ENCODE data around the gene OR2Y1.
"Not testable (repeated sequence)": the region's sequence is repeated elsewhere in the genome, so short reads cannot be mapped to it uniquely, and the experiment has no call there.

Gene OR2Y1

DNA sequence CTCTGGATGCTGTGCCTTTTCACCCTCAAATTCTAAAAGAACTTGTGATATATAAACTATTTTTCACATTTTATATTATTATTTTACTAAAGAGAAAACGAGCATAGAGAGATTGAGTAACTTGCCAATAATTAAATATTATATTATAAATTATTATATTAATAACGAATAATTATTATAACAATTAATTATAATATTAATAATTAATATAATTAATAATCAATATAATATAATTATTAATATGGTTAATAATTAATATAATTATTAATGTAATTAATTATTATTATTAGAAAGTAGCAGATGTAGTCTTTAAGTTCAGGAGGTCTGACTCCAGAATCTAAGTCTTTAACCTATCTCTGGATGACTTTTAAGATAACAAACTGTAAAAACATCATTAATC, 20.1 kb downstream of the OR2Y1 start:
- DNase-seq (ENCODE audit: low spot score in 2 of 2) (no peak), ATAC-seq (replicated peaks; ENCODE audit: extremely low read depth, poor library complexity, severe bottlenecking) (no peak)
- Mint-ChIP-seq H3K4me1 (peaks cover 9% of the 10 kb centered on the region), H3K27ac (ENCODE audit: low read depth) (no peak overlapping the region), H3K4me3 (no peak overlapping the region), H3K9me3 (no peaks in the 10 kb centered on the region), H3K36me3 (ENCODE audit: insufficient read depth) (no peaks in the 10 kb centered on the region), H3K27me3 (peaks cover 17% of the 10 kb centered on the region)

DNA sequence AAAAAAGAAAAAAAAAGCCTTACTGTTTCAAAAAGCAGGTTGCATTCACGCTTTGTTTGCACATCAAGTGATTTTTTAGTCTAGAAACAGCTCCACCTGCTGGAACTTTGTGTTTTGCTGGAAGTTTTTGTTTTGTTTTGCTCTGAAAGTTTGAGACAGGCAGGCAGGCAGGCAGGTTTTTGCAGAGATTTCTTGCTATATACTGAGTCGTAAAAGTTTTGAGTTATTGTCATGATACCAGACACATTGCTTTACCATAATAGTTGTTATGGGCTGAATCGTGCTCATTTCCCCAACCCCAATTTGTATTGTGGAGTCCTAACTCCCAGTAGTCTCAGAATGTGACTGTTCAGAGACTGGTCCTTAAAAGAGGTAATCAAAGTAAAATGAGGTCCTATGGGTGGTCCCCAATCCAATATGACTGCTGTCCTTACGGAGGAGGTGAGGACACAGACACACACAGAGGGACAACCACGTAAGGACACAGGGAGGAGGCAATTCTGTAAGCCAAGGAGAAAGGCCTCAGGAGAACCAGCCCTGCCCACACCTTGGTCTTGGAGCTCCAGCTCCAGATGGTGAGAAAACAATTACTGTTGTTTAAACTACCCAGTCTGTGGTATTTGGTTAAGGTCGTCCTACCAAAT, 20.9 kb downstream of the OR2Y1 start:
- H3K9me3 Mint-ChIP-seq, result no peaks in the 10 kb centered on the region
- peaks cover 18% of the 10 kb centered on the region for H3K27me3 Mint-ChIP-seq
- H3K36me3 Mint-ChIP-seq (ENCODE audit: insufficient read depth), result no peaks in the 10 kb centered on the region
- H3K4me1 Mint-ChIP-seq, result peaks cover 9% of the 10 kb centered on the region
- DNase-seq (ENCODE audit: low spot score in 2 of 2) (peak in 1 of 2 donors; percentile 16), ATAC-seq (replicated peaks; ENCODE audit: extremely low read depth, poor library complexity, severe bottlenecking) (no peak)
- no peak overlapping the region for H3K27ac Mint-ChIP-seq (ENCODE audit: low read depth)
- H3K4me3 Mint-ChIP-seq, result no peak overlapping the region

GRCh38 chr5:180717989-180718388, 21.9 kb downstream of the OR2Y1 start:
- peaks cover 22% of the 10 kb centered on the region for H3K27me3 Mint-ChIP-seq
- DNase-seq (ENCODE audit: low spot score in 2 of 2), result no peak
- peaks cover 5% of the 10 kb centered on the region for H3K9me3 Mint-ChIP-seq
- no peak for ATAC-seq (replicated peaks; ENCODE audit: extremely low read depth, poor library complexity, severe bottlenecking)
- H3K4me3 Mint-ChIP-seq, result no peak overlapping the region
- no peaks in the 10 kb centered on the region for H3K36me3 Mint-ChIP-seq (ENCODE audit: insufficient read depth)
- no peak overlapping the region for H3K27ac Mint-ChIP-seq (ENCODE audit: low read depth)
- H3K4me1 Mint-ChIP-seq, result peaks cover 9% of the 10 kb centered on the region

- H3K36me3 Mint-ChIP-seq (ENCODE audit: insufficient read depth), result no peaks in the 10 kb centered on the region
- ATAC-seq (replicated peaks; ENCODE audit: extremely low read depth, poor library complexity, severe bottlenecking), result no peak
- no peaks in the 10 kb centered on the region for H3K4me1 Mint-ChIP-seq
- H3K4me3 Mint-ChIP-seq, result no peak overlapping the region
- H3K27me3 Mint-ChIP-seq, result no peaks in the 10 kb centered on the region
- DNase-seq (ENCODE audit: low spot score in 2 of 2), result no peak
- no peak overlapping the region for H3K27ac Mint-ChIP-seq (ENCODE audit: low read depth)
- H3K9me3 Mint-ChIP-seq, result no peaks in the 10 kb centered on the region
These were observed 35.5 kb downstream of the OR2Y1 start for GRCh38 chr5:180704362-180704761.

GRCh38 chr5:180703912-180704311, 35.9 kb downstream of the OR2Y1 start:
- H3K36me3 Mint-ChIP-seq (ENCODE audit: insufficient read depth), result no peaks in the 10 kb centered on the region
- ATAC-seq (replicated peaks; ENCODE audit: extremely low read depth, poor library complexity, severe bottlenecking) (no peak), DNase-seq (ENCODE audit: low spot score in 2 of 2) (no peak)
- H3K27me3 Mint-ChIP-seq, result no peaks in the 10 kb centered on the region
- H3K9me3 Mint-ChIP-seq, result no peaks in the 10 kb centered on the region
- no peak overlapping the region for H3K27ac Mint-ChIP-seq (ENCODE audit: low read depth)
- no peaks in the 10 kb centered on the region for H3K4me1 Mint-ChIP-seq
- no peak overlapping the region for H3K4me3 Mint-ChIP-seq

DNA sequence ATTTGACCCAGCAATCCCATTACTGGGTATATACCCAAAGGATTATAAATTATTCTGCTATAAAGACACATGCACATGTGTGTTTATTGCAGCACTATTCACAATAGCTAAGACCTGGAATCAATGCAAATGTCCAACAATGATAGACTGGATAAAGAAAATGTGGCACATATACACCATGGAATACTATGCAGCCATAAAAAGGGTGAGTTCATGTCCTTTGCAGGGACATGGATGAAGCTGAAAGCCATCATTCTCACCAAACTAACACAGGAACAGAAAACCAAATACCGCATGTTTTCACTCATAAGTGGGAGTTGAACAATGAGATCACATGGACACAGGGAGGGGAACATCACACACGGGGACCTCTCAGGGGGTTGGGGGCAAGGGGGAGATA, 36.5 kb downstream of the OR2Y1 start:
- H3K27ac Mint-ChIP-seq (ENCODE audit: low read depth); H3K4me3 Mint-ChIP-seq; DNase-seq (ENCODE audit: low spot score in 2 of 2); H3K36me3 Mint-ChIP-seq (ENCODE audit: insufficient read depth); H3K9me3 Mint-ChIP-seq; H3K4me1 Mint-ChIP-seq; H3K27me3 Mint-ChIP-seq; ATAC-seq (replicated peaks; ENCODE audit: extremely low read depth, poor library complexity, severe bottlenecking): not testable (repeated sequence)

DNA sequence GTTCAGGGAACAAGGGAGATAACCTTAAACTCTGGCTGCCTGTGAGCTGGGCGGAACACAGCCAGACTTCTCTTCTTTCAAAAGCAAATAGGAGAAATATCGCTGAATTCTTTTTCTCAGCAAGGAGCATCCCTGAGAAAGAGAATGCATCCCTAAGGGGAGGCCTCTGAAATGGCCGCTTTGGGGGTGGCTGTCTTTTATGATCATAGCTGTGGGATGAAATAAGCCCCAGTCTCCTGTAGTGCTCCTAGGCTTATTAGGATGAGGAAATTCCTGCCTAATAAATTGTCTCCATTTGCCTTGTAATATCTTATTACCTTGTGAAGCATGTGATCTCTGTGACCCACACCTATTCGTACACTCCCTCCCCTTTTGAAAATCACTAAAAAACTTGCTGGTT, 39.4 kb downstream of the OR2Y1 start:
- not testable (repeated sequence) for DNase-seq (ENCODE audit: low spot score in 2 of 2); ATAC-seq (replicated peaks; ENCODE audit: extremely low read depth, poor library complexity, severe bottlenecking)

GRCh38 chr5:180699042-180699441, 40.8 kb downstream of the OR2Y1 start:
- H3K4me3 Mint-ChIP-seq, result no peak overlapping the region
- no peak overlapping the region for H3K27ac Mint-ChIP-seq (ENCODE audit: low read depth)
- ATAC-seq (replicated peaks; ENCODE audit: extremely low read depth, poor library complexity, severe bottlenecking), result no peak

More for the DNA sequence above, 39.4 kb downstream of the OR2Y1 start:
- H3K9me3 Mint-ChIP-seq; H3K27ac Mint-ChIP-seq (ENCODE audit: low read depth); H3K36me3 Mint-ChIP-seq (ENCODE audit: insufficient read depth); H3K4me1 Mint-ChIP-seq; H3K27me3 Mint-ChIP-seq; H3K4me3 Mint-ChIP-seq: not testable (repeated sequence)

GRCh38 chr5:180696116-180696515, 43.7 kb downstream of the OR2Y1 start:
- Mint-ChIP-seq H3K27ac (ENCODE audit: low read depth) (no peak overlapping the region), H3K4me3 (no peak overlapping the region), H3K36me3 (ENCODE audit: insufficient read depth) (no peaks in the 10 kb centered on the region), H3K27me3 (peaks cover 9% of the 10 kb centered on the region), H3K9me3 (no peaks in the 10 kb centered on the region), H3K4me1 (peaks cover 21% of the 10 kb centered on the region)
- ATAC-seq (replicated peaks; ENCODE audit: extremely low read depth, poor library complexity, severe bottlenecking), result no peak
- DNase-seq (ENCODE audit: low spot score in 2 of 2), result no peak

More at GRCh38 chr5:180699042-180699441, 40.8 kb downstream of the OR2Y1 start:
- Mint-ChIP-seq H3K9me3 (no peaks in the 10 kb centered on the region), H3K27me3 (no peaks in the 10 kb centered on the region), H3K36me3 (ENCODE audit: insufficient read depth) (no peaks in the 10 kb centered on the region), H3K4me1 (no peaks in the 10 kb centered on the region)
- DNase-seq (ENCODE audit: low spot score in 2 of 2), result no peak

DNA sequence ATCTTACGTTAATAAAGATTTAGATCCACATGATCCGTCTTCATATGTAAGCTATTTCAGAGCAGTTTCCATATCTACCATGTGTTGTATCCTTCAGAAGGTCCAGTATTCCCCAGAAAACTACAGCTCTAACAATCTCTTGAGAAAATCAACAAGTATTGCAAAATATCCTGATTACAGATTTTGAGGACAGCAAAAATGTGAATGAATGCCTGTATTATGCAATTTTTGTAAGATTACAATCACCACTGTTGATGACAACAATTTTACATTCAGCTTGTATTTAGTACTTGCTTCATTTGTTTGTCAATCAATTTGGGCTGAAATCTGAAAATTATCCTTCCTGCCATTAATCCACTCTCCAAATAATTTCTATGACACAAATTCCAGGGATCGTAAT, 47.4 kb downstream of the OR2Y1 start:
- no peak overlapping the region for H3K4me3 Mint-ChIP-seq
- H3K27ac Mint-ChIP-seq (ENCODE audit: low read depth), result no peak overlapping the region
- H3K27me3 Mint-ChIP-seq, result peaks cover 9% of the 10 kb centered on the region
- H3K4me1 Mint-ChIP-seq, result peaks cover 50% of the 10 kb centered on the region
- DNase-seq (ENCODE audit: low spot score in 2 of 2) (no peak), ATAC-seq (replicated peaks; ENCODE audit: extremely low read depth, poor library complexity, severe bottlenecking) (no peak)
- no peaks in the 10 kb centered on the region for H3K9me3 Mint-ChIP-seq
- no peaks in the 10 kb centered on the region for H3K36me3 Mint-ChIP-seq (ENCODE audit: insufficient read depth)

GRCh38 chr5:180691046-180691445, 48.8 kb downstream of the OR2Y1 start:
- no peaks in the 10 kb centered on the region for H3K36me3 Mint-ChIP-seq (ENCODE audit: insufficient read depth)
- H3K4me1 Mint-ChIP-seq, result peaks cover 50% of the 10 kb centered on the region
- no peak for DNase-seq (ENCODE audit: low spot score in 2 of 2)
- no peaks in the 10 kb centered on the region for H3K9me3 Mint-ChIP-seq
- H3K27ac Mint-ChIP-seq (ENCODE audit: low read depth), result peak overlapping the region; percentile 94
- ATAC-seq (replicated peaks; ENCODE audit: extremely low read depth, poor library complexity, severe bottlenecking), result no peak
- H3K4me3 Mint-ChIP-seq, result no peak overlapping the region
- H3K27me3 Mint-ChIP-seq, result peaks cover 9% of the 10 kb centered on the region

- Mint-ChIP-seq H3K9me3 (no peaks in the 10 kb centered on the region), H3K4me1 (peaks cover 50% of the 10 kb centered on the region), H3K4me3 (no peak overlapping the region), H3K27ac (ENCODE audit: low read depth) (peak overlapping the region; percentile 94), H3K27me3 (peaks cover 9% of the 10 kb centered on the region), H3K36me3 (ENCODE audit: insufficient read depth) (no peaks in the 10 kb centered on the region)
- ATAC-seq (replicated peaks; ENCODE audit: extremely low read depth, poor library complexity, severe bottlenecking), result no peak
- no peak for DNase-seq (ENCODE audit: low spot score in 2 of 2)
These were observed 49.3 kb downstream of the OR2Y1 start for GRCh38 chr5:180690562-180690961.

DNA sequence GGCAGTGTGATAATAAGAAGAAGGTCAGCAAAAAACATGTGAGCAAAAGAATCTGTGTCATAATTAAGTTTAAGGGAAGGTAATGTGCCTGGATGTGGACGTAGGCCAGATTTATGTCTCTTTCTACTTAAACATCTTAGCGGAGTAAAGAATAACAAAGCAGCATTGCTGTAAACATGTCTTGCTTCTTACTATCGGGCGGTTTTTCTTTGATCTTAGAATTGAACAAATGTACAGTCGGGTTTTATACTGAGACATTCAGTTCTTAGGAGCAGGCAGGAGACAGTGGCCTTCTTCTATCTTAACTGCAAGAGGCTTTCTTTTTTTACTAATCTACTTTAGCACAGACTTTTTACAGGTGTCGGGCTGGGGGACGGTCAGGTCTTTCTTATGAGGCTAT, 50.1 kb downstream of the OR2Y1 start:
- no peaks in the 10 kb centered on the region for H3K9me3 Mint-ChIP-seq
- peak overlapping the region; percentile 94 for H3K27ac Mint-ChIP-seq (ENCODE audit: low read depth)
- H3K4me3 Mint-ChIP-seq, result peak overlapping the region; percentile 75
- ATAC-seq (replicated peaks; ENCODE audit: extremely low read depth, poor library complexity, severe bottlenecking) (no peak), DNase-seq (ENCODE audit: low spot score in 2 of 2) (no peak)
- peaks cover 9% of the 10 kb centered on the region for H3K27me3 Mint-ChIP-seq
- H3K4me1 Mint-ChIP-seq, result peaks cover 54% of the 10 kb centered on the region
- no peaks in the 10 kb centered on the region for H3K36me3 Mint-ChIP-seq (ENCODE audit: insufficient read depth)

Data from central memory CD8-positive, alpha-beta T cell (primary cell).